ENCODE results near the gene IL17B.

Gene IL17B, protein sequence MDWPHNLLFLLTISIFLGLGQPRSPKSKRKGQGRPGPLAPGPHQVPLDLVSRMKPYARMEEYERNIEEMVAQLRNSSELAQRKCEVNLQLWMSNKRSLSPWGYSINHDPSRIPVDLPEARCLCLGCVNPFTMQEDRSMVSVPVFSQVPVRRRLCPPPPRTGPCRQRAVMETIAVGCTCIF

DNA sequence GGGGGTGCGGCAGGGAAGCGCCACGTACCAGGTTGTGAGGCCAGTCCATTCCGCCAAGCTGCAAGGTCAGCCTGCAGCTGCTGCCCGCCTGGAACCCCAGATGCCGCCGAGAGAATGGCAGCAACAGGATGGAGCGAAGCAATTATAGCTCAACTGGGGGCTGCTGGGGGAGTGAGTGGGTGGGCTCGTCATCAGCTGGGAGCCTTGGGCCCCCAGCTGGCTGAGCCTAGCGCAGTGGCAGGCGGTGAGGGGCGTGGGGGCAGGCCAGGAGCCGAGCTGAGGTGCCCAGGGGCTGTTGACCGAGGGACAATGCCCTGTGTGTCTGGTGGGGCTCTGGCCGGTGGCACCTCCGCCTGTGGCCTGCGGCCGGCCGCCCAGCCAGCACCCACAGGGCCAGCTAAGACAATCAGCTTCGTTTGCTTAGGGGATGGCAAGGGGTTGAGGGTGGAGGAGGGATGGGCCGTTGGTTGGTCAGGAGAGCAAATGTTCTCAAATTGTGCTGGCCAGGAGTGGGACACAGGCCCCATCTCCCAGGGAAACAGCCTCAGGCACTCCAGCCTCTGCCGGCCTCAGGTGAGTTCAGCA lies at the start of gene IL17B:
IL17B (minus strand) TSS at position 116 of the 585 bp plus-strand sequence; CDS start at position 49, 67 bp downstream.
- DNase-seq: no peak

DNA sequence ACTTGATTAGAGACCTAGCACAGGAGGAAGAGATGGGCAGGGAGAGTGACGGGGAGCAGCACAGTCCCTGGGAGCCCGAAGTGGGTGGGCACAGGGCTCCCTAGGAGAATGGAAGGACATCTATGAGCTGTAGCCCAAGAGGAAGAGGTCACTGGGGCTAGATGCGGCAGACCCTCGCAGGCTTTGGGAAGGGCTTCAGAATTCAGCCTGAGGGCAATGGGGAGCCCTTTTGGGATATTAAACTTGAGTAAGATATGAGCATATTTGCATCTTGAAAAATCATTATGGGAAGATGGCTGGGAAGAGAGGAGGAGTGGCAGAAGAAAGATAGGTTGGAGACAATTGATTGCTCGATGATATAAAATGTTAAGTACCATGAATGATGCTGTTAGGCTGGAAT lies 48.9 kb upstream of the IL17B start:
- DNase-seq: no peak

DNA sequence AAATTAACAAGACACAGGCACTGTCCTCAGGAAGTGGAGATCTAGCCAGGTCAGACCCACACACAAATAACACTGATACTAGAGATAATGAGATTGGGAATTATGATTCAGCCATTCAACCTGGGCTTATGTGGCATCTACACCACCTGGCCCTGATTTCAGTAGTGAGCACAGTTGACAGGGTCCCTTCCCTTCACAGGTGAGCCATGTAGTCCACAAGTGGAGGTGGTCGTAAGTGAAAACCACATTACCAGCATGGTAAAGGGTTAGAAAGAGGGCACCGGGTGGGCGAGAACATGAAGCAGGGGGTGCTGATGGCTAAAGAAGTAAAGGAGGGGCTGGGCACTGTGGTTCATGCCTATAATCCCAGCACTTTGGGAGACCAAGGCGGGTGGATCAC lies 48.3 kb upstream of the IL17B start:
- no peak for DNase-seq

- no peak for DNase-seq
Measured at GRCh38 chr5:149426931-149427330, 47.8 kb upstream of the IL17B start.

- no peak for DNase-seq
Measured at GRCh38 chr5:149425729-149426128, 46.6 kb upstream of the IL17B start.

DNA sequence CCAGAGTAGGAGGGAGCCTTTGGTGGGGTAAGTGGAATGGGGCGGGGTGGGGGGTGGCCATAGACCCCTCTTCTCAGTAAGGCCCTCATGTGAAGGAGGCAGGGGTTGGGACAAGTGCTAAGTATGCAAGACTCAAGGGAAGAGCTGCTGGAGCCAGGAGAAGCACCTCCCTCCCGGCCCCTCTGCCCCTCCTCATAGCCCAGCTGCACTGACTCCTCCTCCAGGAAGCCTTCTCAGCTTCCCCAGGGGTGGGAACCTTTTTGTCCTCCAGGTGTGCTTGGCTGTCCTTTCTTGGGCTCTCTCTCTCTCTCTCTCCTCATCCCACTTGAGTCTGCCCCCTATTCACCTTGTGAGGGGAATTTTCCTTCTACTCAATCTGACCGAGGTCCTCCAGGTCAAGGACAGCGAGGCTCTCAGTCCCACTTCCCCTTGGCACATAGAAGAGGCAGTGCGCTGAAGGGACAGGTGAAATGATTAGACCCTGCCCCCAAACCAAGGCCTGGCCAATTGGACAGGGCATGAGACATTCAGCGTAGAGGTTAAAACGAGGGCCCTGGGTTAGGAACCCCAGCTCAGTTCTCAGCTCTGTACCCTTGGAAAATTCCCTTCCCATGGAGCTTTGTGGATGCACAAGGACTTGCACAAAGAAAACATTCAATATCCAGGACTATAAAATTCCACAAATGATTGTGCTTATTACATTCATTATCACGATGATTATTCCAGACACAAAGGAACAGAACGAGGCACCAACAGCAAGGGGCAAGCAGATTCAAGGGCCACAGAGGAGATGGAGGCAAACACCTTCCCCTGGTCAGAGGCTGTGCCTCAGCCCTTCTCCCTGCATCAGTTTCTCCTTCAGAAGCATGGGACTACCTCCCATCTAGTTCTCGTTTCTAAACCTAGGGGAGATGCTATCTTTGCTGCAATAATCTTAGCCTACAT lies 45.6 kb upstream of the IL17B start:
- no peak for DNase-seq

GRCh38 chr5:149423794-149424268 lies 44.7 kb upstream of the IL17B start:
- DNase-seq: no peak

GRCh38 chr5:149423049-149423793 lies 44.1 kb upstream of the IL17B start:
- DNase-seq: no peak

- no peak for DNase-seq
Measured at GRCh38 chr5:149422366-149423048, 43.4 kb upstream of the IL17B start.

DNA sequence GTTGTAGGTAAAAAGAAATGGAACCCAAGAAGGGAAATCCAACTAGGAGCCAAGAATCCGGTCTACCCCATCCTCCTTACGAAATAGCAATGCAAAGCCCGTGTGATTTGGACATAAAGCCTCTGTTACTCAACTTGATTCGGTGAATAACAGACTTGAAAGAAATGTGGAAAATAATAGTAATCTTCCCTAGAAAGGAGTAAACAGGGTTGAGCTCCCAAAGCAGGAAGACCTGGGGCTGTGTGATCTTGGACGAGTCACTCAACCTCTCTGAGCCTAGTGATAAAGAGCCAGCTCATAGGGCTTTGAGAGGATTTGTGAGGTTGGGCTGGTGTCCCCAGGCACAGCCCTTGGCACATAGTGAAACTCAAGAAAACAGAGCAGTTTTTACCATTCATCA lies 42.7 kb upstream of the IL17B start:
- DNase-seq: no peak

DNA sequence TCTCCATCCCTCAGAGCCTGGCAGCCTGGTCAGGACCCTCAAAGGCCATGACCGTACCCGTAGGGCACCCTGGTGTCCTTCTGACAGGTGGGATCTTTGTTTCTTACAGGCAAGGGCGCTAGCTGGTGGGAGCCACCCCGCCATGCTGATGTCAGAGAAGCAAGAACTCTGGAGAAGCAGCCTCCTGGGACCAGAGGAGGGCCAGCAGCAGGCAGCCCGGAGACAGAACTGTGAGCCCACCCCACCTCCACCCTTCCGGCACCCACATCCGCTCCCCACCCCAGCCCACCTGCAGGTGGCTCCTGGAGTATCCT lies 42.2 kb upstream of the IL17B start:
- DNase-seq: no peak

DNA sequence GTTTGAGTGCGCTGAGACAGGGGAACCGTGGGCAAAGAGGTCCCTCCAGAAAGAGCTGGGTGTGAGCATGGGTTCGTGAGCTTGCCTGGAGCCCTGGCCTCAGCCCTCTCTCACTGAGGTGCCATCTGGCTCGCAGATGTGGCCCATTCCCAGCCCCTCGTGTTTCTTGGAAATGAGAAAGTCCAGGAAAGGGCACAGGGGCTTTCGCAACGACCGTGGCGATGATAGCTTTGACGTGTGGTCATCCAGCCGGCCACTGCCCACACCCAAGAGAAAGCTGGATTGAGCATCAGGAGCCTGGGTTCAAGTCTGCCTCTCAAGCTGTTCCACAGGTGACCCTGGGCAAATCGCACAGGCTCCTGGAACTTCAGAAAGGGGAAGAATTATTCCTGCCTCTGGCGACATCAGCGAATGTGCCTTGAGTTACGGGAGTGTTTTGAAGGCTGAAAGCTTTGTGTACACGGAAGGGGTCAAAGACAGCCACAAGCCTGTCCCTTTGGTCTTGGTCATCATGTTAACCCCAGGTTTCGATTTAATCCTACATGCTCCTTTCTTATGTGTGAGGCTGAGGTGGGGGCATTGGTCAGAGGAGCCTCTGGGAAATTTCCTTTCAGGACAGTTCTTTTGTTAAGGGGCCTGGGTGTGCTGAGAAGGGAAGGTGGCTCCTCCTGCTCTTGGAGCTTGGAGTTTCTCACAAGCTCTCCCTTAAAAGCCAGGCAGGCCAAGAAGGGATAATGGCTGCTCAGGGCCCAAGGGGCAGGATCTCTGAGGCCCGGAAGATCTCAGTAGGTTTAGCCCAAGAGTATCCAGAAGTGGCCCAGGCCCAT lies 41.7 kb upstream of the IL17B start:
- DNase-seq: no peak

DNA sequence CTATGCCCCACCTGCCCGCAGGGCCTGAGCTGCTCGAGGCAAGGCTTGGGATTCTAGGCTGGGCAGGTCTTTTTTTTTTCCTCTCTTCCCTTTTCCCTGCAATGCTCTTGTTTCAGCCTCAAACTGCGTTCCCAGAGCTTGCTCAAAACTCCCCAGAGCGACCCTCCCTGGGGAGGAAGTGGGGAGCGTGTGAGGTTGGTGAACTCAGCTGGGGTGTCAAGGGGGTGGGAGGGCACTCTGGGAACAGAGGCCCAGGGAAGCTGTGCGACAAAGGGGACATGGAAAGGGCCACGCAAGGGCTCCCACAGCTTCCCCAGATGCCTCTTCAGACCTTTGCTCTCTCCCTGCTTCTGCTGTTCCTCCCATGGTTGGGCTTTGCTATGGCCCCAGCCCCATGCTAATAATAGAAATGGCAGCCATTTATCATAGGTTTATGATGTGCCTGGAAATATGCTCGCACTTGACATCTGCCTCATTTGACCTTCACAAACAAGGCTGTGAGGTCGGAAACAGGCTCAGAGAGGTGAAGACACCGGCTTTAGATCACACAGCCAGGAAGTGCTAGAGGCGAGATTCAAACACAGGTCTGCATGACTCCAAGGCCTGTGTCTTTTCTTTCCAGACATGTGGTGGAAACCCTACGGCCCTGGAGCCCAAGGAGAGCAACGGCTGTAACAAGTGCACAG lies 40.9 kb upstream of the IL17B start:
- no peak for DNase-seq

DNA sequence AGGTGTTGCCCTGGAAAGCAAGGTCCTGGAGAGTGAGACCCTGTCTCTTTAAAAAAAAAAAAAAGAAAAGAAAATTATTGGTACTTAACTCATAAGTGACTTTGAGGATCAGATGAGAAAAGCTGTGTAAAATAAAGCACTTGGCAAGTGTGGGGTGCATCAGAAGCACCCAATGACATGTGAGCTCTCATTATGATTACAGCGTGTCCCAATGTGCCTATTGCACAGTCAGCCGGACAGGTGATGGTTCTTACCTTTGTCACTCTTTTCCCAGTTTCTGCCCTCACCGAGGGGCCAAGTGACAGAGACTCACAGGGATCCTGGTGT lies 40.4 kb upstream of the IL17B start:
- no peak for DNase-seq

GRCh38 chr5:149418910-149419531 lies 39.9 kb upstream of the IL17B start:
- no peak for DNase-seq

GRCh38 chr5:149417711-149418368 lies 38.7 kb upstream of the IL17B start:
- no peak for DNase-seq

- no peak for DNase-seq
Measured at GRCh38 chr5:149416987-149417710, 38.1 kb upstream of the IL17B start.

DNA sequence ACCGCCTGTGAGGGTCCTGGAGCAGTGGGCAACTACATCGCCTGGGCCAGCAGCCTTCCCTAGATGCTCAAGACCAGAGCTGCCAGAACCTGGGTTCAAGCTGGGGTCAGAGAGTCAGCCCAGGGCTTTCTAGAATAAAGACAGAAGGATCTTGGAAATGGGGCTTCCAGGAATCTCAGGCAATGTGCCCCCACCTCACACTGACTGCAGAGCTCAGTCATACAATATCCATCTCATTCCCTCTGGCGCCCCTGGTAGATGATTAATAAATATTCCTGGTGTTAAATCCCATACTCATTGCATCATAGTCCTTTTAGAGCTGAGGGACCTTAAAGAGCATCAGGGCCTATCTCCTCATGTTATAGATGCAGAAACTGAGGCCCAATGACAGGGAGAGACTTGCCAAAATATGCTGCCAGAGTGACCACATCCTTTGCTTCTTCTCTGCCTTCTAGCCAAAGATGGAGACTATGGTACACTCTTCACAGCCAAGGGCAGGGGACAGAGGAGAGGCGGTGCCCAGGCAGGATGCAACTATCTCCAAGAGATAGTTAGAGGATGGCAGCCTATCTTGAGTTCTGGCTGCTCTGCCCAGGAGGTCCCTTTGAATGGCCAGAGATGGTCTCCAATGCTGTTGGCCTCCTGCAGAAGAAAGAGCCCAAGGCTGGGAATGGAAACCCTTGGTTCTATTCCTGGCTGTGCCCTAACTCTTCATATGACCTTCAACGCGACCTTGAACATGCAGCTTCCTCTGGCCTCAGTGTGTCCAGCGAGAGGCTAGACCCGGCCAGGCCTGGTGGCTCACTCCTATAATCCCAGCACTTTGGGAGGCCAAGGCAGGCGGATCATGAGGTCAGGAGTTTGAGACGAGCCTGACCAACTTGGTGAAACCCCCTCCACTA lies 36.2 kb upstream of the IL17B start:
- DNase-seq: no peak

Data from CD4-positive, alpha-beta T cell treated with Interleukin-10 for 1 hour (primary cell).